ENCODE data around the gene IFT52. TPM values are rescaled to one million over a fixed set of nuclear protein-coding genes. Genes with fewer than 3 reads are reported as not detected.
"Not testable (repeated sequence)": the region's sequence is repeated elsewhere in the genome, so short reads cannot be mapped to it uniquely, and the experiment has no call there.

Gene IFT52
- total RNA-seq, 1 donor from 2014 or later = 6.5 TPM

- DNase-seq (ENCODE audit: missing footprints) (no peak), ATAC-seq (no peak)
- intact Hi-C loops (cut with DNase I) = no loop called here
Measured at GRCh38 chr20:43605715-43606114, 15.0 kb downstream of the IFT52 start.

GRCh38 chr20:43607278-43607677 is 16.5 kb downstream of the IFT52 start:
- intact Hi-C loops (cut with DNase I); ATAC-seq; DNase-seq (ENCODE audit: missing footprints): not testable (repeated sequence)

- intact Hi-C loops (cut with DNase I) = no loop called here
- ATAC-seq (no peak), DNase-seq (ENCODE audit: missing footprints) (no peak)
Measured at GRCh38 chr20:43631598-43631997, 40.9 kb downstream of the IFT52 start.

GRCh38 chr20:43636429-43636828 is 45.7 kb downstream of the IFT52 start:
- DNase-seq (ENCODE audit: missing footprints) = no peak
- intact Hi-C loops (cut with DNase I) = no loop called here
- ATAC-seq = no peak

GRCh38 chr20:43642548-43642947 is 51.8 kb downstream of the IFT52 start:
- DNase-seq (ENCODE audit: missing footprints) (no peak), ATAC-seq (no peak)
- intact Hi-C loops (cut with DNase I) = no loop called here

GRCh38 chr20:43650997-43651525 is 60.3 kb downstream of the IFT52 start:
- no peak for DNase-seq (ENCODE audit: missing footprints)
- intact Hi-C loops (cut with DNase I) = no loop called here
- ATAC-seq = no peak

- intact Hi-C loops (cut with DNase I); DNase-seq (ENCODE audit: missing footprints); ATAC-seq: not testable (repeated sequence)
Measured at GRCh38 chr20:43651650-43652184, 61.0 kb downstream of the IFT52 start.

GRCh38 chr20:43653966-43654365 is 63.2 kb downstream of the IFT52 start:
- intact Hi-C loops (cut with DNase I) = no loop called here
- no peak for DNase-seq (ENCODE audit: missing footprints)
- no peak for ATAC-seq

GRCh38 chr20:43655176-43655575 is 64.4 kb downstream of the IFT52 start:
- intact Hi-C loops (cut with DNase I); DNase-seq (ENCODE audit: missing footprints); ATAC-seq: not testable (repeated sequence)

- no peak for ATAC-seq
- intact Hi-C loops (cut with DNase I) = no loop called here
- no peak for DNase-seq (ENCODE audit: missing footprints)
Measured at GRCh38 chr20:43655937-43656336, 65.2 kb downstream of the IFT52 start.

- intact Hi-C loops (cut with DNase I) = no loop called here
- ATAC-seq = no peak
- DNase-seq (ENCODE audit: missing footprints) = no peak
Measured at GRCh38 chr20:43658069-43658722, 67.5 kb downstream of the IFT52 start.

- DNase-seq (ENCODE audit: missing footprints) (no peak), ATAC-seq (no peak)
- intact Hi-C loops (cut with DNase I) = no loop called here
Measured at GRCh38 chr20:43658723-43659419, 68.1 kb downstream of the IFT52 start.

GRCh38 chr20:43662943-43663655 is 72.4 kb downstream of the IFT52 start:
- intact Hi-C loops (cut with DNase I) = no loop called here
- DNase-seq (ENCODE audit: missing footprints) = no peak
- ATAC-seq = no peak

- DNase-seq (ENCODE audit: missing footprints) = no peak
Measured at GRCh38 chr20:43665466-43666176, 74.9 kb downstream of the IFT52 start.

GRCh38 chr20:43666376-43667328 is 75.9 kb downstream of the IFT52 start, which contains the start of gene MYBL2:
TSS of gene MYBL2 (plus strand) at chr20:43667114. CDS start at chr20:43667284, 170 bp downstream.
- DNase-seq (ENCODE audit: missing footprints) (peak; percentile 76), ATAC-seq (peak; percentile 57)
- intact Hi-C loops (cut with DNase I) = no loop called here

More at GRCh38 chr20:43665466-43666176, 74.9 kb downstream of the IFT52 start:
- intact Hi-C loops (cut with DNase I) = no loop called here
- ATAC-seq = no peak

GRCh38 chr20:43667341-43668132 is 76.8 kb downstream of the IFT52 start:
- intact Hi-C loops (cut with DNase I) = no loop called here
- DNase-seq (ENCODE audit: missing footprints) (no peak), ATAC-seq (no peak)

- ATAC-seq (no peak), DNase-seq (ENCODE audit: missing footprints) (no peak)
- intact Hi-C loops (cut with DNase I) = no loop called here
Measured at GRCh38 chr20:43669332-43669731, 78.6 kb downstream of the IFT52 start.
